Peyer's patch (tissue), 4 donors: ENCODE data around the gene SLC6A1. TPM values are rescaled to one million over a fixed set of nuclear protein-coding genes. Genes with fewer than 3 reads are reported as not detected.

ENCODE experiments used
- DNase-seq, 3 donors: peaks; one replicate each; pipeline ENCODE4 v3.0.0-alpha.2; 2017 to 2019
- H3K27ac ChIP-seq, 4 donors: fragments of 200-600 bp; sonication (generic); one replicate each; pipeline ENCODE4 v1.5.1; 2016 to 2019
- H3K27me3 ChIP-seq, 2 donors: fragments of 200-600 bp; sonication (generic); one replicate each; pipeline ENCODE4 v1.5.1; 2019
- H3K36me3 ChIP-seq, 3 donors: fragments of 200-600 bp; sonication (generic); one replicate each; pipeline ENCODE4 v1.5.1; 2016 to 2019
- H3K4me1 ChIP-seq, 4 donors: fragments of 200-600 bp; sonication (generic); one replicate each; pipeline ENCODE4 v1.5.1; 2016 to 2019
- H3K4me3 ChIP-seq, 4 donors: fragments of 200-600 bp; sonication (generic); 1 replicate in 3 of 4; 2 replicates in 1 of 4; pipeline ENCODE4 v1.5.1; 2016 to 2019; ENCODE audit warnings: mild to moderate bottlenecking in 1 of 4
- H3K9me3 ChIP-seq, 4 donors: fragments of 200-600 bp; sonication (generic); one replicate each; pipeline ENCODE4 v1.5.1; 2016 to 2019; ENCODE audit warnings: mild to moderate bottlenecking in 1 of 4
- POLR2A ChIP-seq, 2 donors: fragments of 450-650 bp; IDR thresholded peaks; one replicate each; pipeline ENCODE4 v1.5.1; 2017; ENCODE audit warnings: antibody characterized with exemption in 2 of 2, mild to moderate bottlenecking in 2 of 2, moderate library complexity in 2 of 2
- total RNA-seq, 4 donors: library from RNA; depleted of rRNA; stranded (reverse); fragments of >200 nt; gene quantifications; one replicate each; pipeline ENCODE4 v1.1.0, GENCODE V29; 2016
- TF ChIP-seq, protein P1 (sequence below), 6 experiments: fragments of 450-650 bp in 4 of 6; fragments of 200-600 bp in 2 of 6; sonication (generic) in 1 of 6; IDR thresholded peaks; one replicate each; pipeline ENCODE4 v1.5.1; 2017 to 2019; ENCODE audit warnings: antibody characterized with exemption in 6 of 6, mild to moderate bottlenecking in 3 of 6, moderate library complexity in 1 of 6

SLC6A1 gene
- total RNA-seq, 4 donors from 2014 or later, result 0.27 to 5.0 (median 0.38) TPM; not detected in 1

DNA sequence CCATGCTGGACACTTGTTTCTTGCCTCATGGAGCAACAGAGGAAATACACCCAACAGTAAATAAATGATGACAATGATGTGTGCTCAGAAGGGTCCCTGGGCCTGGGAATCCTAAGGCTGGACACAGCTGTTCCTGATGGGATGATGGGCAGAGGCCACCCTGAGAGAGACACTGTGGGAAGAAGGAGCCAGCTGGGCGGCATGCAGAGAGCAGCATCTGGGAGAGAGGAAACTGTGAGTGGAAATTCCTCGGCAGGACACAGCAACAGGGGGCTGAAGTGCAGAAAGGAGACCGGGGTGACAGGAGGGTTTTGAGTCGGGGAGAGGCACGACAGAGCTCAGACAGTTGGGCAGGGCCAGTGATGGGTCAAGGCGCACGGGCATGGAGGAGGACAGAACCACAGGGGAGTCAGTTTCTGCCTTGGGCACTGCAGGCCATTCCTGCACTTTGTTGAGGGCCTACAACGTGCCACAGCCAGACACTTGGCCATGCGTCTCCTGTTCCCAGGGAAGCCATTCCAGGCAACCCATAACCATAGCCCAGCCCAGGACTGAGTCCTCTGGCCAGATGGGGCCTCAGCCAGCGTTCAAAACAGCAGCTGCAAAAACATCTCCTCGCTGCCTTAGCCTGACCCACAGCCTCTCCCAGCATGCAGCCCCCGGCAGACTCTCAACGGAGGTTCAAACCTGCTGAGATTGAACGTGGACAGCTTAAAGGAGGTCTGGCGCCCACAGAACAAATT, 36.7 kb upstream of the SLC6A1 start:
- Histone ChIP-seq H3K27ac (no peak overlapping the region), H3K36me3 (no peaks in the 10 kb centered on the region), H3K4me1 (no peaks in the 10 kb centered on the region), H3K9me3 (no peaks in the 10 kb centered on the region), H3K4me3 (no peak overlapping the region), H3K27me3 (no peaks in the 10 kb centered on the region)
- no peak for TF ChIP-seq POLR2A (IDR thresholded peaks at IDR 0.05)
- TF ChIP-seq, protein P1, sequence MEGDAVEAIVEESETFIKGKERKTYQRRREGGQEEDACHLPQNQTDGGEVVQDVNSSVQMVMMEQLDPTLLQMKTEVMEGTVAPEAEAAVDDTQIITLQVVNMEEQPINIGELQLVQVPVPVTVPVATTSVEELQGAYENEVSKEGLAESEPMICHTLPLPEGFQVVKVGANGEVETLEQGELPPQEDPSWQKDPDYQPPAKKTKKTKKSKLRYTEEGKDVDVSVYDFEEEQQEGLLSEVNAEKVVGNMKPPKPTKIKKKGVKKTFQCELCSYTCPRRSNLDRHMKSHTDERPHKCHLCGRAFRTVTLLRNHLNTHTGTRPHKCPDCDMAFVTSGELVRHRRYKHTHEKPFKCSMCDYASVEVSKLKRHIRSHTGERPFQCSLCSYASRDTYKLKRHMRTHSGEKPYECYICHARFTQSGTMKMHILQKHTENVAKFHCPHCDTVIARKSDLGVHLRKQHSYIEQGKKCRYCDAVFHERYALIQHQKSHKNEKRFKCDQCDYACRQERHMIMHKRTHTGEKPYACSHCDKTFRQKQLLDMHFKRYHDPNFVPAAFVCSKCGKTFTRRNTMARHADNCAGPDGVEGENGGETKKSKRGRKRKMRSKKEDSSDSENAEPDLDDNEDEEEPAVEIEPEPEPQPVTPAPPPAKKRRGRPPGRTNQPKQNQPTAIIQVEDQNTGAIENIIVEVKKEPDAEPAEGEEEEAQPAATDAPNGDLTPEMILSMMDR (IDR thresholded peaks at IDR 0.05), result no peak
- no peak for DNase-seq

DNA sequence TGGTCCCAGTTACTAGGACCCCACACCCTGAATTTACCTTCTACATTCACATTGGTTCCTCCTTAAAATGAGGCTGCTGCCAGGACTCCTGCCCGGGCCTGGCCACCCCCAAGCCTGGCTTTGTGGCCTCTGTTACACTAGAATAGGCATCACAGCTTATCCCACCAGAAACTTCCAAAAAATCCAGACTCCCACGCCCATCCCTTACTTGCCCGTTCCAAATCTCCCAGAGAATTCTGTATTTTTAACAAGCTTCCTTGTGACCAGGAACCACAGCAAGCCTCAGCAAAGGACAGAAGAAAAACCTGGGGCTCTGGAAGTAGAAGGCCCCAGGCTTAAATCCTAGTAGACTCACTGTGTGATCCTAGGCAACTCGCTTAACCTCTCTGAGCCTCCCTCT, 36.0 kb upstream of the SLC6A1 start:
- H3K27ac ChIP-seq, result no peak overlapping the region
- no peak for DNase-seq
- no peaks in the 10 kb centered on the region for H3K36me3 ChIP-seq
- no peaks in the 10 kb centered on the region for H3K9me3 ChIP-seq
- H3K4me1 ChIP-seq, result no peaks in the 10 kb centered on the region
- no peaks in the 10 kb centered on the region for H3K27me3 ChIP-seq
- no peak overlapping the region for H3K4me3 ChIP-seq
- no peak for TF ChIP-seq POLR2A (IDR thresholded peaks at IDR 0.05)
- TF ChIP-seq, protein P1 (IDR thresholded peaks at IDR 0.05), result no peak

DNA sequence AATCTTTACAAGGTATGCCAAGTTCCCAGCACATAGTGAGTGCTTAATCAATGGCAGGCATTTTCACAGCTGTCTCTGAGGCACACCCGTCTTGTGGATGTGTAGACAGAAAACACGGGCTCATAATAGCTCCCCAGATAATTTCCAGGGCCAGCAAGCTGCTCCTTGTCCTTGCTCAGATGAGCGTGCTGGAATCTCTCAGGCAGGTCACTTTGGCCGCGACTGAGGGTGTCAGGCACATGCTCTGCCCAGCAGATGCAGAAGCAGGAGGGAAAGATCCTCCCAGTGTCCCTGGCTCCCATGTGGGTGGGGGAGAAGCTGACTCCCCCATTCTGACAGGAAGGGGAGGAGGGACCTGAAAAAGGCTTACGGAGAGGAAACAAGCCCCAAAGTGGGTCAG, 35.6 kb upstream of the SLC6A1 start:
- Histone ChIP-seq H3K27me3 (no peaks in the 10 kb centered on the region), H3K4me1 (no peaks in the 10 kb centered on the region), H3K27ac (no peak overlapping the region), H3K4me3 (no peak overlapping the region), H3K9me3 (no peaks in the 10 kb centered on the region), H3K36me3 (no peaks in the 10 kb centered on the region)
- DNase-seq, result no peak
- no peak for TF ChIP-seq POLR2A (IDR thresholded peaks at IDR 0.05)
- TF ChIP-seq, protein P1 (IDR thresholded peaks at IDR 0.05), result no peak

DNA sequence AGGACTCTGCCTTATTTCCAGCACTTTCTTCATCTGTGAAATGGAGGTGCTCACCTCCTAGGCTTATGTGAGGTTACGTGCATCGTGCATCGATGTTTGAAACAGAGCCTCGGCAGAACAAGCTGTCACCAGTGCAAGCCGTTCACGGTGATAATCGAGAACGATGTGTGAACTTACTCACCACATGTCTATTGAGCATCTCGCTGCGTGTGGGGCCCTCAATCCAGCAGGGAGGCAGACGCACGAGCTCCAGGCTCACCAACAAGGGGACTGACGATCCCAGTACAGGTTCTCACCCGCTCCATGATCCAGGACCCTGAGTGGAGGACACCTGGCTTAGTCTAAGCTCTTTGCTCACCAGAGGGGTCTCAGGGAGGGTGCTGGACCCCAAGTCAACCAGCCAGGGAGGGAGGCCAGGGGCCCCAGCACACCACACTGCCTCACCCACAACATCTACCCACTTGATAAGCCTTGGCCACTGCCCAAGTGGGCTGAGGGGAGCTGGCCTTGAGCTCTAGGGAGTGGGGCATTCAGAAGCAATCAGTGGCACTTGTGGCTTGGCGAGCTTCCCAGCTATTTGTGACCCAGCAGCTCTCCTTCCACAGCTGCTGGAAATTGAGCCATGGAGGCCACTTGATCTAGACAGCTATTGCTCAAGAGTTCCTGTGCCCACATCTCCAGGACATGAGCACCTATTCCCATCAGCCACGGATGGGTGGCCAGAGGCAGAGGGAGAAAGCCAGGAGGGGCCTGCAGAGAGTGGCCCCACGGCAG, 34.4 kb upstream of the SLC6A1 start:
- H3K9me3 ChIP-seq, result no peaks in the 10 kb centered on the region
- H3K27ac ChIP-seq, result no peak overlapping the region
- H3K4me3 ChIP-seq, result no peak overlapping the region
- no peaks in the 10 kb centered on the region for H3K36me3 ChIP-seq
- TF ChIP-seq POLR2A (IDR thresholded peaks at IDR 0.05), result no peak
- TF ChIP-seq, protein P1 (IDR thresholded peaks at IDR 0.05), result no peak
- H3K4me1 ChIP-seq, result no peaks in the 10 kb centered on the region
- H3K27me3 ChIP-seq, result no peaks in the 10 kb centered on the region
- peak in 1 of 3 donors; percentile 54 for DNase-seq

DNA sequence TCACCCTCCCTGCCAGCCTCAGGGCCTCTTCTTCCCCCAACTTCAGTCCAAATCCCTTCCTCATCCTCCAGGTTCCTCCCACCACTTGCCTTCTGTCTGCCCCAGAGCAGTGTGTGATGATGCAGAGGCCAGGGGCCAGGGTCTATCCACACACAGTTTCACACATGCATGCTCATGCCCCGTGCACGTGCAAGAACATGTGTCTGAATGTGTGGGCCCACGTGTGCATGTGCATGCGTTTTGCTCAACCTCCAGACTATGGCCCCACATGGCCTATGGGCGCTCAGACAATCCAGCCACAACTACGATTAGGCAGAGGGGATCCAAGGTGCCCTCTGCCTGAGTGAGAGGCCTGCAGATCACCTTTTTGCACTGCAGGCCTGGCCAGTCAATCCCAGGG, 32.3 kb upstream of the SLC6A1 start:
- no peak overlapping the region for H3K27ac ChIP-seq
- no peak for DNase-seq
- TF ChIP-seq, protein P1 (IDR thresholded peaks at IDR 0.05), result no peak
- no peak for TF ChIP-seq POLR2A (IDR thresholded peaks at IDR 0.05)
- H3K27me3 ChIP-seq, result no peaks in the 10 kb centered on the region
- H3K4me1 ChIP-seq, result no peaks in the 10 kb centered on the region
- H3K4me3 ChIP-seq, result no peak overlapping the region
- no peaks in the 10 kb centered on the region for H3K36me3 ChIP-seq
- no peaks in the 10 kb centered on the region for H3K9me3 ChIP-seq
